ENCODE data around the gene ZNF548. TPM values are rescaled to one million over a fixed set of nuclear protein-coding genes. Genes with fewer than 3 reads are reported as not detected.

Gene ZNF548
- total and polyA plus RNA-seq, 2 experiments from 2014 or later: 1.9 to 9.8 TPM

DNA sequence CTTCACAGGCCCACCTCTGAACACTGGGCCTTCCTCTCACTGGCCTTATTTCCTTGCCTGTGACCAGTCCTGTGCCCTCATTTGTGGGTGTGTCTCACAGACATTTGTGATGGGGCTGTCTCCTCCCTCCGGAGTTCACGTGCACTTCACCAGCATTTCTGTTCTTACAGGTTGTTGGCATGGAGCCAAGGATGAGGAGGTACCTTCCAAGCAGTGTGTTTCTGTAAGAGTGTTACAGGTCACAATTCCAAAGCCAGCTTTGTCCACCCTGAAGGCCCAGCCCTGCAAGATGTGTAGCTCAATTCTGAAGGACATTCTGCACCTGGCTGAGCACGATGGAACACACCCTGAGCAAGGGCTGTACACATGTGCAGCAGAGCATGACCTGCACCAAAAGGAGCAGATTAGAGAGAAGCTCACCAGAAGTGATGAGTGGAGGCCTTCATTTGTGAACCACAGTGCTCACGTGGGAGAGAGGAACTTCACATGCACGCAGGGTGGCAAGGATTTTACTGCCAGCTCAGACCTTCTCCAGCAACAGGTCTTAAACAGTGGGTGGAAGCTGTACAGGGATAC, 53.6 kb downstream of the ZNF548 start (continued):
- TF ChIP-seq EZH2 (IDR thresholded peaks at IDR 0.05; ENCODE audit: low read depth, unreplicated experiment) (no peak), JUNB (IDR thresholded peaks at IDR 0.05; ENCODE audit: unreplicated experiment) (no peak), ZNF331 (CRISPR knock-in tag; IDR thresholded peaks at IDR 0.05; ENCODE audit: low read depth) (no peak), NANOG (IDR thresholded peaks at IDR 0.05; ENCODE audit: borderline replicate concordance) (no peak), STAT1 (IDR thresholded peaks at IDR 0.05; ENCODE audit: unreplicated experiment) (no peak), POLR2AphosphoS5 (IDR thresholded peaks at IDR 0.05; ENCODE audit: low read depth) (no peak), ZNF114 (CRISPR knock-in tag; IDR thresholded peaks at IDR 0.05) (no peak), CREB1 (CRISPR knock-in tag; IDR thresholded peaks at IDR 0.05; ENCODE audit: low read depth) (no peak)
- TF ChIP-seq, protein P1, sequence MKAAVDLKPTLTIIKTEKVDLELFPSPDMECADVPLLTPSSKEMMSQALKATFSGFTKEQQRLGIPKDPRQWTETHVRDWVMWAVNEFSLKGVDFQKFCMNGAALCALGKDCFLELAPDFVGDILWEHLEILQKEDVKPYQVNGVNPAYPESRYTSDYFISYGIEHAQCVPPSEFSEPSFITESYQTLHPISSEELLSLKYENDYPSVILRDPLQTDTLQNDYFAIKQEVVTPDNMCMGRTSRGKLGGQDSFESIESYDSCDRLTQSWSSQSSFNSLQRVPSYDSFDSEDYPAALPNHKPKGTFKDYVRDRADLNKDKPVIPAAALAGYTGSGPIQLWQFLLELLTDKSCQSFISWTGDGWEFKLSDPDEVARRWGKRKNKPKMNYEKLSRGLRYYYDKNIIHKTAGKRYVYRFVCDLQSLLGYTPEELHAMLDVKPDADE (IDR thresholded peaks at IDR 0.05): no peak
- TF ChIP-seq, protein P2, sequence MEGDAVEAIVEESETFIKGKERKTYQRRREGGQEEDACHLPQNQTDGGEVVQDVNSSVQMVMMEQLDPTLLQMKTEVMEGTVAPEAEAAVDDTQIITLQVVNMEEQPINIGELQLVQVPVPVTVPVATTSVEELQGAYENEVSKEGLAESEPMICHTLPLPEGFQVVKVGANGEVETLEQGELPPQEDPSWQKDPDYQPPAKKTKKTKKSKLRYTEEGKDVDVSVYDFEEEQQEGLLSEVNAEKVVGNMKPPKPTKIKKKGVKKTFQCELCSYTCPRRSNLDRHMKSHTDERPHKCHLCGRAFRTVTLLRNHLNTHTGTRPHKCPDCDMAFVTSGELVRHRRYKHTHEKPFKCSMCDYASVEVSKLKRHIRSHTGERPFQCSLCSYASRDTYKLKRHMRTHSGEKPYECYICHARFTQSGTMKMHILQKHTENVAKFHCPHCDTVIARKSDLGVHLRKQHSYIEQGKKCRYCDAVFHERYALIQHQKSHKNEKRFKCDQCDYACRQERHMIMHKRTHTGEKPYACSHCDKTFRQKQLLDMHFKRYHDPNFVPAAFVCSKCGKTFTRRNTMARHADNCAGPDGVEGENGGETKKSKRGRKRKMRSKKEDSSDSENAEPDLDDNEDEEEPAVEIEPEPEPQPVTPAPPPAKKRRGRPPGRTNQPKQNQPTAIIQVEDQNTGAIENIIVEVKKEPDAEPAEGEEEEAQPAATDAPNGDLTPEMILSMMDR (conservative IDR thresholded peaks at IDR 0.05; ENCODE audit: low read depth in 2 of 2): no peak

DNA sequence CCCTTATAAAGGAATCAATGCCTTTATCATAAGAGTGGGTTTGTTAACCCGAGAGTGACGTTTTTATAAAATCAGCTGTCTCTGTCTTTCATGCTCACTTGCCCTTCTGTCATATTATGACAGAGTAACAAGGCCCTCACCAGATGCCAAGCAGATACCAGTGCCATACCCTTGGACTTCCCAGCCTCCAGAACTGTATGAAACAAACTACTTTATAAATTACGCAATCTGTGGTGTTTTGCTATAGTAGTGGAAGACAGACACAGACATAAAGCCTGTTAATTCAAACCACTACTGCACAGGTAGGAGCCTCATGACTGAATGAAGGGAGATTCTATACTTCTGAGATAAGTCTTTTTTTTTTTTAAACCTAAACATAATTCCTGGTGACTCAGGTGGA, 62.7 kb downstream of the ZNF548 start:
- Mint-ChIP-seq H3K27me3 (ENCODE audit: insufficient read depth, low read depth, poor library complexity) (peaks cover 3% of the 10 kb centered on the region), H3K9me3 (peaks cover 2% of the 10 kb centered on the region; the same call in 1 of the 3 replicates), H3K27ac (no peak overlapping the region), H3K4me3 (no peak overlapping the region), H3K4me1 (no peaks in the 10 kb centered on the region), H3K36me3 (ENCODE audit: low read depth) (no peaks in the 10 kb centered on the region)
- Histone ChIP-seq H3K79me2 (replicated peaks; ENCODE audit: insufficient read depth) (no peaks in the 10 kb centered on the region), H3K27me3 (ENCODE audit: insufficient read depth) (no peaks in the 10 kb centered on the region), H2AFZ (no peak overlapping the region), H3K27ac (ENCODE audit: low read depth) (no peak overlapping the region), H3K9me2 (ENCODE audit: insufficient read depth) (no peaks in the 10 kb centered on the region), H3K4me1 (ENCODE audit: insufficient read depth) (no peaks in the 10 kb centered on the region), H3K4me3 (no peak overlapping the region), H3F3A (replicated peaks; ENCODE audit: low read depth) (no peaks in the 10 kb centered on the region; the same call in 1 of the 2 replicates), H4K20me1 (replicated peaks; ENCODE audit: insufficient read depth) (no peaks in the 10 kb centered on the region), H3K4me2 (no peak overlapping the region), H3K36me3 (ENCODE audit: insufficient read depth) (no peaks in the 10 kb centered on the region)
- ATAC-seq (no peak), DNase-seq (ENCODE audit: low spot score) (no peak)
- TF ChIP-seq CREB1 (CRISPR knock-in tag; IDR thresholded peaks at IDR 0.05; ENCODE audit: low read depth) (no peak), ZNF331 (CRISPR knock-in tag; IDR thresholded peaks at IDR 0.05; ENCODE audit: low read depth) (no peak), EZH2 (IDR thresholded peaks at IDR 0.05; ENCODE audit: low read depth, unreplicated experiment) (no peak), POLR2AphosphoS5 (IDR thresholded peaks at IDR 0.05; ENCODE audit: low read depth) (no peak), EZH2phosphoT487 (IDR thresholded peaks at IDR 0.05; ENCODE audit: unreplicated experiment) (no peak), JUNB (IDR thresholded peaks at IDR 0.05; ENCODE audit: unreplicated experiment) (no peak), NANOG (IDR thresholded peaks at IDR 0.05; ENCODE audit: borderline replicate concordance) (no peak), STAT1 (IDR thresholded peaks at IDR 0.05; ENCODE audit: unreplicated experiment) (no peak)
- TF ChIP-seq, protein P3, sequence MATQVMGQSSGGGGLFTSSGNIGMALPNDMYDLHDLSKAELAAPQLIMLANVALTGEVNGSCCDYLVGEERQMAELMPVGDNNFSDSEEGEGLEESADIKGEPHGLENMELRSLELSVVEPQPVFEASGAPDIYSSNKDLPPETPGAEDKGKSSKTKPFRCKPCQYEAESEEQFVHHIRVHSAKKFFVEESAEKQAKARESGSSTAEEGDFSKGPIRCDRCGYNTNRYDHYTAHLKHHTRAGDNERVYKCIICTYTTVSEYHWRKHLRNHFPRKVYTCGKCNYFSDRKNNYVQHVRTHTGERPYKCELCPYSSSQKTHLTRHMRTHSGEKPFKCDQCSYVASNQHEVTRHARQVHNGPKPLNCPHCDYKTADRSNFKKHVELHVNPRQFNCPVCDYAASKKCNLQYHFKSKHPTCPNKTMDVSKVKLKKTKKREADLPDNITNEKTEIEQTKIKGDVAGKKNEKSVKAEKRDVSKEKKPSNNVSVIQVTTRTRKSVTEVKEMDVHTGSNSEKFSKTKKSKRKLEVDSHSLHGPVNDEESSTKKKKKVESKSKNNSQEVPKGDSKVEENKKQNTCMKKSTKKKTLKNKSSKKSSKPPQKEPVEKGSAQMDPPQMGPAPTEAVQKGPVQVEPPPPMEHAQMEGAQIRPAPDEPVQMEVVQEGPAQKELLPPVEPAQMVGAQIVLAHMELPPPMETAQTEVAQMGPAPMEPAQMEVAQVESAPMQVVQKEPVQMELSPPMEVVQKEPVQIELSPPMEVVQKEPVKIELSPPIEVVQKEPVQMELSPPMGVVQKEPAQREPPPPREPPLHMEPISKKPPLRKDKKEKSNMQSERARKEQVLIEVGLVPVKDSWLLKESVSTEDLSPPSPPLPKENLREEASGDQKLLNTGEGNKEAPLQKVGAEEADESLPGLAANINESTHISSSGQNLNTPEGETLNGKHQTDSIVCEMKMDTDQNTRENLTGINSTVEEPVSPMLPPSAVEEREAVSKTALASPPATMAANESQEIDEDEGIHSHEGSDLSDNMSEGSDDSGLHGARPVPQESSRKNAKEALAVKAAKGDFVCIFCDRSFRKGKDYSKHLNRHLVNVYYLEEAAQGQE (IDR thresholded peaks at IDR 0.05; ENCODE audit: unreplicated experiment): no peak
- TF ChIP-seq, protein P1 (IDR thresholded peaks at IDR 0.05): no peak
- TF ChIP-seq, protein P2 (conservative IDR thresholded peaks at IDR 0.05; ENCODE audit: low read depth in 2 of 2): no peak

All from GM23338 (cell line).